ENCODE results near the gene PCYOX1L. TPM values are rescaled to one million over a fixed set of nuclear protein-coding genes. Genes with fewer than 3 reads are reported as not detected.

Gene PCYOX1L
- total RNA-seq, 1 experiment from 2014 or later = 7.0 TPM

DNA sequence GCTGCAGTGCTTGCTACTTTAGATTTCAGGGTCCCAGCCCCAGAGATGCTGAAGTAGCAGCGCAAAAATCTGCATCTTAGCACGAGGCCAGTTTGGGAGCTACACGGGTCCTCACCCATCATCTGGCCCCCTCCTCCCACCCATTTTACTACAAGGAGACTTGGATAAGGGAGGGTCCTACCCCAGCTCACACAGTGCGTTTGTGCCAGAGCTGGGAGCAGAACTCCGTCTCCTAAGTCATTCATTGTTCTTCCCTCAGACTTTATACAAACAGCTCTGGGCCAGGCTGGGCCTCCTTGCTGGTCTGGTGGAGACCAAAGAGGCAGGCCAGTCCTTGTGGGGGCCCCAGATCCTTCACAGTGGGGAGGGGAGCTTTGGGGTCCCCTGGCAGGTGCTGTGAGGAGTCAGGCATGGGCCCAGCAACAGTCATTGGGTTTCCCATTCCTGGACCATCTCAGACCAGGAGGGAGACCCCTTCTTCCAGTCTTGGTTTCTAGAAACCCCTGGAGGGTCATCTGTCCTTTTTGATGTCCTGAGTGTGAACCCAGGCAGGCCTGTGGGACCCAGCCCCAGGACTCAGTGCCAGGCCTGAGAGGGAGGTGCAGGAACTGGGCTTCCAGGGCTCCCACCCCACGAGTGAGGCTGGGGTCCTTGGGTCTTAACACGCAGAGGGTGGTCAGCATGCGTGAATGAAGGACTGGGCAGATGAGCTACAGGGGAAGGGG, 23.6 kb downstream of the PCYOX1L start:
- intact Hi-C loops (cut with micrococcal nuclease; ENCODE audit: unreplicated experiment) = no loop called here
- Histone ChIP-seq H3K36me3 (ENCODE audit: control insufficient read depth, insufficient read depth, low read length) (no peaks in the 10 kb centered on the region), H3K9me3 (ENCODE audit: control insufficient read depth, insufficient read depth, low read depth, low read length) (no peaks in the 10 kb centered on the region), H3K27me3 (ENCODE audit: control insufficient read depth, insufficient read depth, low read length) (no peaks in the 10 kb centered on the region), H3K4me1 (ENCODE audit: control insufficient read depth, insufficient read depth, low read length) (0 out of 2 replicates have a peak, but pooled peaks cover 3% of the 10 kb centered on the region), H3K4me3 (ENCODE audit: low read depth in 2 of 2, low read length in 2 of 2) (no peak overlapping the region), H3K27ac (ENCODE audit: low read length) (no peak overlapping the region)
- DNase-seq (ENCODE audit: low read depth, low spot score) = no peak
- CTCF ChIA-PET = interaction anchor here (0.7 to 1.8 kb wide), 6 partner anchors 10 to 183 kb away, joined by 4 to 13 read pairs (median 6); no protein-coding TSS in a partner anchor
- ATAC-seq = peak; percentile 52
- TF ChIP-seq TCF7L2 (IDR thresholded peaks at IDR 0.05; ENCODE audit: low read depth, low read length) = no peak
- no peak for TF ChIP-seq POLR2AphosphoS5 (IDR thresholded peaks at IDR 0.05; ENCODE audit: low read depth, low read length)
- no peak for TF ChIP-seq SIN3A (IDR thresholded peaks at IDR 0.05; ENCODE audit: borderline replicate concordance, insufficient read depth, low read depth, low read length)
- TF ChIP-seq, protein P1, sequence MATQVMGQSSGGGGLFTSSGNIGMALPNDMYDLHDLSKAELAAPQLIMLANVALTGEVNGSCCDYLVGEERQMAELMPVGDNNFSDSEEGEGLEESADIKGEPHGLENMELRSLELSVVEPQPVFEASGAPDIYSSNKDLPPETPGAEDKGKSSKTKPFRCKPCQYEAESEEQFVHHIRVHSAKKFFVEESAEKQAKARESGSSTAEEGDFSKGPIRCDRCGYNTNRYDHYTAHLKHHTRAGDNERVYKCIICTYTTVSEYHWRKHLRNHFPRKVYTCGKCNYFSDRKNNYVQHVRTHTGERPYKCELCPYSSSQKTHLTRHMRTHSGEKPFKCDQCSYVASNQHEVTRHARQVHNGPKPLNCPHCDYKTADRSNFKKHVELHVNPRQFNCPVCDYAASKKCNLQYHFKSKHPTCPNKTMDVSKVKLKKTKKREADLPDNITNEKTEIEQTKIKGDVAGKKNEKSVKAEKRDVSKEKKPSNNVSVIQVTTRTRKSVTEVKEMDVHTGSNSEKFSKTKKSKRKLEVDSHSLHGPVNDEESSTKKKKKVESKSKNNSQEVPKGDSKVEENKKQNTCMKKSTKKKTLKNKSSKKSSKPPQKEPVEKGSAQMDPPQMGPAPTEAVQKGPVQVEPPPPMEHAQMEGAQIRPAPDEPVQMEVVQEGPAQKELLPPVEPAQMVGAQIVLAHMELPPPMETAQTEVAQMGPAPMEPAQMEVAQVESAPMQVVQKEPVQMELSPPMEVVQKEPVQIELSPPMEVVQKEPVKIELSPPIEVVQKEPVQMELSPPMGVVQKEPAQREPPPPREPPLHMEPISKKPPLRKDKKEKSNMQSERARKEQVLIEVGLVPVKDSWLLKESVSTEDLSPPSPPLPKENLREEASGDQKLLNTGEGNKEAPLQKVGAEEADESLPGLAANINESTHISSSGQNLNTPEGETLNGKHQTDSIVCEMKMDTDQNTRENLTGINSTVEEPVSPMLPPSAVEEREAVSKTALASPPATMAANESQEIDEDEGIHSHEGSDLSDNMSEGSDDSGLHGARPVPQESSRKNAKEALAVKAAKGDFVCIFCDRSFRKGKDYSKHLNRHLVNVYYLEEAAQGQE (IDR thresholded peaks at IDR 0.05; ENCODE audit: insufficient read depth in 1 of 2, low read depth in 2 of 2, low read length in 1 of 2) = no peak
- no TSS peak for BruUV-seq (replicated peaks)
- POLR2A ChIA-PET = no interaction called here
- in situ Hi-C loops (cut with HindIII; ENCODE audit: low pct_unique_long_range_greater_than_20kb, low sequenced_read_pairs) = no loop called here

DNA sequence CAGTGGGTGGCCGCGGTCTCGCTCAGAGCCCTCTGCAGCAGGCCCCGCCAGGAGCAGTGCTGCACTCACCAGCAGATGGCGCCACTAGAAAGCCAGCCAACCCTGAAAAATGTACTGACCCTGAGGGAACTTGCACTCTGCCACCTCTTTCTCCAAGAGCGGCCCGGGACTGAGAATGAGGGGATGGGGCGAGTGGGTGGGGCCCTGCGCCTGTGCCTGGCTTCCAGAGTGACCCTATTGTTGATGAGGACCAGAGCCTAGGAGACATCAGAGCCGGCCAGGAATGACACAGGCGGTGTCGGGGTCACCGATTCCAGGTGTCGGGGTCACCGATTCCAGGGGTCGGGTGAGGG, 24.1 kb downstream of the PCYOX1L start:
- Histone ChIP-seq H3K9me3 (ENCODE audit: control insufficient read depth, insufficient read depth, low read depth, low read length) (no peaks in the 10 kb centered on the region), H3K4me3 (ENCODE audit: low read depth in 2 of 2, low read length in 2 of 2) (no peak overlapping the region), H3K36me3 (ENCODE audit: control insufficient read depth, insufficient read depth, low read length) (no peaks in the 10 kb centered on the region), H3K27ac (ENCODE audit: low read length) (no peak overlapping the region), H3K4me1 (ENCODE audit: control insufficient read depth, insufficient read depth, low read length) (0 out of 2 replicates have a peak, but pooled peaks cover 3% of the 10 kb centered on the region), H3K27me3 (ENCODE audit: control insufficient read depth, insufficient read depth, low read length) (no peaks in the 10 kb centered on the region)
- TF ChIP-seq, protein P1 (IDR thresholded peaks at IDR 0.05; ENCODE audit: insufficient read depth in 1 of 2, low read depth in 2 of 2, low read length in 1 of 2) = 0 out of 4 replicates have a peak, but pooled peaks of 1 of the 2 experiments have one; percentile 56
- TF ChIP-seq, protein P2, sequence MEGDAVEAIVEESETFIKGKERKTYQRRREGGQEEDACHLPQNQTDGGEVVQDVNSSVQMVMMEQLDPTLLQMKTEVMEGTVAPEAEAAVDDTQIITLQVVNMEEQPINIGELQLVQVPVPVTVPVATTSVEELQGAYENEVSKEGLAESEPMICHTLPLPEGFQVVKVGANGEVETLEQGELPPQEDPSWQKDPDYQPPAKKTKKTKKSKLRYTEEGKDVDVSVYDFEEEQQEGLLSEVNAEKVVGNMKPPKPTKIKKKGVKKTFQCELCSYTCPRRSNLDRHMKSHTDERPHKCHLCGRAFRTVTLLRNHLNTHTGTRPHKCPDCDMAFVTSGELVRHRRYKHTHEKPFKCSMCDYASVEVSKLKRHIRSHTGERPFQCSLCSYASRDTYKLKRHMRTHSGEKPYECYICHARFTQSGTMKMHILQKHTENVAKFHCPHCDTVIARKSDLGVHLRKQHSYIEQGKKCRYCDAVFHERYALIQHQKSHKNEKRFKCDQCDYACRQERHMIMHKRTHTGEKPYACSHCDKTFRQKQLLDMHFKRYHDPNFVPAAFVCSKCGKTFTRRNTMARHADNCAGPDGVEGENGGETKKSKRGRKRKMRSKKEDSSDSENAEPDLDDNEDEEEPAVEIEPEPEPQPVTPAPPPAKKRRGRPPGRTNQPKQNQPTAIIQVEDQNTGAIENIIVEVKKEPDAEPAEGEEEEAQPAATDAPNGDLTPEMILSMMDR (IDR thresholded peaks at IDR 0.05) = peak; percentile 97
- TF ChIP-seq SIN3A (IDR thresholded peaks at IDR 0.05; ENCODE audit: borderline replicate concordance, insufficient read depth, low read depth, low read length) (no peak), POLR2AphosphoS5 (IDR thresholded peaks at IDR 0.05; ENCODE audit: low read depth, low read length) (no peak)
- intact Hi-C loops (cut with micrococcal nuclease; ENCODE audit: unreplicated experiment) (loop anchor here (1.0 kb wide), 2 partner anchors 52 to 182 kb away; no protein-coding TSS in a partner anchor), in situ Hi-C loops (cut with HindIII; ENCODE audit: low pct_unique_long_range_greater_than_20kb, low sequenced_read_pairs) (no loop called here)
- ATAC-seq (peak; percentile 93), DNase-seq (ENCODE audit: low read depth, low spot score) (no peak)
- ChIA-PET POLR2A (no interaction called here), CTCF (interaction anchor here (1.0 to 1.8 kb wide), 5 partner anchors 10 to 184 kb away, joined by 3 to 13 read pairs (median 6); no protein-coding TSS in a partner anchor)
- BruUV-seq (replicated peaks) = no TSS peak
